K562 (cell line): Measurements from ENCODE around the gene RND1. TPM values are rescaled to one million over a fixed set of nuclear protein-coding genes. Genes with fewer than 3 reads are reported as not detected.

ENCODE experiments used
- COPS2 ChIP-seq: fragments of 450-650 bp; conservative IDR thresholded peaks from 2 replicates; pipeline ENCODE4 v1.6.1; 2016; ENCODE audit warnings: mild to moderate bottlenecking, moderate library complexity
- ETS2 ChIP-seq: IDR thresholded peaks from 2 replicates; pipeline ENCODE4 v1.6.1; 2016; ENCODE audit warnings: borderline replicate concordance, missing genetic modification characterization, mild to moderate bottlenecking, moderate library complexity, missing compliant biosample characterization; ENCODE audit not compliant: poor library complexity, severe bottlenecking
- FUS ChIP-seq: fragments of 200-400 bp; formaldehyde crosslinking; optimal IDR thresholded peaks from 2 replicates; pipeline ENCODE3; 2017; ENCODE audit warnings: low read depth, low read length
- ILF3 ChIP-seq: fragments of 450-650 bp; IDR thresholded peaks from 2 replicates; pipeline ENCODE4 v1.6.1; 2018; ENCODE audit warnings: antibody characterized with exemption, mild to moderate bottlenecking, moderate library complexity, borderline replicate concordance
- MAZ ChIP-seq, 2 experiments: fragments of 450-650 bp in 1 of 2; sonication (generic) in 1 of 2; formaldehyde crosslinking; IDR thresholded peaks in 1 of 2; conservative IDR thresholded peaks in 1 of 2; 2 replicates each; pipeline versions ENCODE4 v1.4.0 to v1.5.0; 2020; ENCODE audit warnings: mild to moderate bottlenecking in 1 of 2, missing genetic modification reagents in 1 of 2
- MCM2 ChIP-seq: fragments of 450-650 bp; IDR thresholded peaks from 2 replicates; pipeline ENCODE4 v1.6.1; 2017; ENCODE audit warnings: low read depth, mild to moderate bottlenecking
- MEF2A ChIP-seq: IDR thresholded peaks from 2 replicates; pipeline ENCODE4 v1.6.1; 2011; ENCODE audit warnings: low read depth, mild to moderate bottlenecking, low read length, moderate library complexity; ENCODE audit not compliant: control insufficient read depth
- MEIS2 ChIP-seq: fragments of 450-650 bp; IDR thresholded peaks from 2 replicates; pipeline ENCODE4 v1.6.1; 2014; ENCODE audit warnings: mild to moderate bottlenecking; ENCODE audit not compliant: partially characterized antibody
- NFE2 ChIP-seq: IDR thresholded peaks from 2 replicates; pipeline ENCODE4 v1.6.1; 2014; ENCODE audit warnings: antibody characterized with exemption, low read depth
- NR2C1 ChIP-seq, 2 experiments: fragments of 450-650 bp; IDR thresholded peaks; 2 replicates each; pipeline ENCODE4 v1.6.1; 2017; ENCODE audit warnings: mild to moderate bottlenecking in 2 of 2, antibody characterized with exemption in 1 of 2, inconsistent platforms in 1 of 2, missing compliant biosample characterization in 1 of 2, missing genetic modification characterization in 1 of 2
- SIRT6 ChIP-seq: IDR thresholded peaks from one replicate; pipeline ENCODE4 v1.6.1; 2012; ENCODE audit warnings: low read depth, mild to moderate bottlenecking, control low read depth, inconsistent platforms, low read length, moderate library complexity
- SMARCC2 ChIP-seq: fragments of 450-650 bp; IDR thresholded peaks from 2 replicates; pipeline ENCODE4 v1.6.1; 2017; ENCODE audit warnings: antibody characterized with exemption, moderate library complexity, mild to moderate bottlenecking, low read depth
- ZNF140 ChIP-seq: fragments of 250-450 bp; sonication (Bioruptor Pico); IDR thresholded peaks from 2 replicates; pipeline ENCODE4 v1.8.0; 2021; ENCODE audit warnings: moderate library complexity, mild to moderate bottlenecking, inconsistent platforms
- ZNF263 ChIP-seq: sonication (generic); formaldehyde crosslinking; IDR thresholded peaks from 2 replicates; pipeline ENCODE4 v1.8.0; 2022; ENCODE audit warnings: mild to moderate bottlenecking, missing genetic modification reagents, borderline replicate concordance
- ZNF668 ChIP-seq: fragments of 250-450 bp; sonication (Bioruptor Pico); IDR thresholded peaks from 2 replicates; pipeline ENCODE4 v1.8.0; 2022; ENCODE audit warnings: mild to moderate bottlenecking, inconsistent platforms
- polyA plus RNA-seq, 8 experiments: library from polyadenylated mRNA; depleted of rRNA in 4 of 8; stranded (reverse) in 5 of 8; unstranded in 3 of 8; fragments of >200 nt; fragmentation: Nextera tagmentation in 2 of 8; fragmentation: Illumina TruSeq in 1 of 8; extraction: Ambion mirVana in 2 of 8; extraction: Trizol in 1 of 8; gene quantifications; 2 replicates each; pipeline versions ENCODE4 v1.2.1 to v1.2.3, GENCODE V29; 2011 to 2014; ENCODE audit warnings: inconsistent platforms in 1 of 8, missing spikeins in 1 of 8
- total RNA-seq, 7 experiments: library from RNA; depleted of rRNA in 6 of 7; stranded (reverse); fragments of >200 nt in 6 of 7; fragmentation: Illumina TruSeq in 2 of 7; extraction: Trizol in 2 of 7; gene quantifications; 2 replicates each; pipeline versions ENCODE4 v1.2.1 to v1.2.3, GENCODE V29; 2011 to 2021; ENCODE audit warnings: low replicate concordance in 1 of 7
- TF ChIP-seq, protein P1 (sequence below), 2 experiments: IDR thresholded peaks; 2 replicates each; pipeline ENCODE4 v1.6.1; 2011; ENCODE audit warnings: borderline replicate concordance in 1 of 2, control low read depth in 1 of 2, low read depth in 1 of 2, low read length in 1 of 2, mild to moderate bottlenecking in 1 of 2, mixed read lengths in 1 of 2, moderate library complexity in 1 of 2; ENCODE audit not compliant: insufficient read depth in 1 of 2, insufficient read length in 1 of 2, poor library complexity in 1 of 2, severe bottlenecking in 1 of 2; ENCODE audit errors: extremely low read depth in 1 of 2
- TF ChIP-seq, protein P2 (sequence below): IDR thresholded peaks from 3 replicates; pipeline ENCODE4 v1.6.1; 2011; ENCODE audit warnings: borderline replicate concordance, mild to moderate bottlenecking; ENCODE audit not compliant: insufficient read length, insufficient read depth
- TF ChIP-seq, protein P3 (sequence below): sonication (generic); formaldehyde crosslinking; IDR thresholded peaks from 2 replicates; pipeline ENCODE4 v1.9.0; 2022; ENCODE audit warnings: mild to moderate bottlenecking, missing genetic modification reagents
- TF ChIP-seq, protein P4 (sequence below), 3 experiments: fragments of 200-800 bp in 1 of 3; fragments of 250-450 bp in 1 of 3; fragments of 450-650 bp in 1 of 3; sonication (Bioruptor Pico) in 1 of 3; sonication (Bioruptor generic) in 1 of 3; formaldehyde crosslinking in 1 of 3; IDR thresholded peaks; 2 replicates each; pipeline versions ENCODE4 v1.6.1 to v1.8.0; 2016 to 2022; ENCODE audit warnings: mild to moderate bottlenecking in 2 of 3, missing genetic modification characterization in 2 of 3, missing compliant biosample characterization in 1 of 3, moderate library complexity in 1 of 3

RND1 gene
- total and polyA plus RNA-seq, 9 of the 15 experiments (the other 6 are each of a cell fraction or from before 2014, with no cell fraction given) = 0.18 to 0.78 (median 0.58) TPM; not detected in 2

DNA sequence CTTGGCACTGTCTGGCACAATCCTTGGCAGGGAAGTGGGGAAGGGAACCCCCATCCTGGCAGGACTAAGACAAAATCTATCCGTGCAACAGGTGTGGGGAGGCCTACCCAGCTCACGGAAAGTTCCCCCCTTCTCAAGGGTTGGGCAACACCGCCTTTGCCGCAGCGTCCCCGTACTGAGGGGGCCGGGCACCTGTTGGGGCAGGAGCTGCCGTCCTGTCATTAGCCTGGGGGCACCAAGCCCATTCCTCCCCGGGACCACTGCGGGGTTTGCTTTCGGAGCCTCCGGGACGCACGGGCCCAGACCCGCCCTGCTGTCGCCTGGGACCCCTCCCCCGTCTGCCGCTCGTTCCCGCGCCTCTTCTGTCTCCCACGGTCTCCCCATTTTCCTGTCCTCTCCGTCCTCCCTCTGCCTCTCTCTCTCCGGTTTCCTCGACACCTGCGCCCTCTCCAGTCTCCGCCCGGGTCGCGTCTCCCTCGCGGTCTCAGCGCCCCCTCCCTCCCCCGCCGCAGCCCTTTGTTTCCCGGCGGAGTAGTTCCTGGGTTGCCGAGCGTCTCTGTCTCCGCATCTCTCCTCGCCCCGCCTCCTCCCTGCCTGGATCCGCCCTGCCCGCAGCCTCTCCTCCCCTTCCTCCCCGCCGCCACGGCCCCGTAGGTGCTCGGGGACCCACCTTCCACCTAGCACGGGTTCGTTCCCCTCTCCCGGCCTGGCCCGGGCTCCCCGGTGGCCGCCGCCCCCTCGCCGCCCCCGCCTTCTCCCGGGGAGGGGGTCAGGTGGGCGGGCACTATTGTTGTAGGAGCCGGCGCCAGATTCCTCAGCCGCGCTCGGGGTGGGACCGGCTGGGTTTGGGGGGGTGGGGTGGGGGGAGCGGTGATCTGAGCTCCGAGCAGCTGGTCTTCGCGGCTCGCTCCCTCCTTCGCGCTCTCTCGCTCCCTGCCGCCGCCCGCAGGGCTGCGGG, 47.5 kb downstream of the RND1 start, which contains the start of gene CACNB3 (continued):
- peak; percentile 66 to 75 for TF ChIP-seq MAZ (CRISPR knock-in tag; conservative IDR thresholded peaks at IDR 0.05 in 1 of 2, IDR thresholded peaks at IDR 0.05 in 1 of 2)
- no peak for TF ChIP-seq COPS2
- TF ChIP-seq MCM2 = no peak
- TF ChIP-seq MEF2A = no peak
- no peak for TF ChIP-seq SMARCC2
- TF ChIP-seq SIRT6 = no peak
- peak; percentile 94 for TF ChIP-seq ZNF263
- TF ChIP-seq MEIS2 = no peak
- TF ChIP-seq FUS = no peak
- TF ChIP-seq, protein P1, sequence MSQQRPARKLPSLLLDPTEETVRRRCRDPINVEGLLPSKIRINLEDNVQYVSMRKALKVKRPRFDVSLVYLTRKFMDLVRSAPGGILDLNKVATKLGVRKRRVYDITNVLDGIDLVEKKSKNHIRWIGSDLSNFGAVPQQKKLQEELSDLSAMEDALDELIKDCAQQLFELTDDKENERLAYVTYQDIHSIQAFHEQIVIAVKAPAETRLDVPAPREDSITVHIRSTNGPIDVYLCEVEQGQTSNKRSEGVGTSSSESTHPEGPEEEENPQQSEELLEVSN (IDR thresholded peaks at IDR 0.05; ENCODE audit: borderline replicate concordance in 1 of 2, extremely low read depth in 1 of 2, insufficient read depth in 1 of 2, insufficient read length in 1 of 2, low read depth in 1 of 2, low read length in 1 of 2, poor library complexity in 1 of 2, severe bottlenecking in 1 of 2) = peak in 1 of 2 experiments; percentile 5
- TF ChIP-seq ETS2 (tag) = no peak
- TF ChIP-seq NR2C1 (IDR thresholded peaks at IDR 0.05) = no peak
- no peak for TF ChIP-seq NR2C1 (tag; IDR thresholded peaks at IDR 0.05)
- TF ChIP-seq NFE2 = no peak
- TF ChIP-seq, protein P2, sequence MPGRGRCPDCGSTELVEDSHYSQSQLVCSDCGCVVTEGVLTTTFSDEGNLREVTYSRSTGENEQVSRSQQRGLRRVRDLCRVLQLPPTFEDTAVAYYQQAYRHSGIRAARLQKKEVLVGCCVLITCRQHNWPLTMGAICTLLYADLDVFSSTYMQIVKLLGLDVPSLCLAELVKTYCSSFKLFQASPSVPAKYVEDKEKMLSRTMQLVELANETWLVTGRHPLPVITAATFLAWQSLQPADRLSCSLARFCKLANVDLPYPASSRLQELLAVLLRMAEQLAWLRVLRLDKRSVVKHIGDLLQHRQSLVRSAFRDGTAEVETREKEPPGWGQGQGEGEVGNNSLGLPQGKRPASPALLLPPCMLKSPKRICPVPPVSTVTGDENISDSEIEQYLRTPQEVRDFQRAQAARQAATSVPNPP = no peak
- TF ChIP-seq, protein P3, sequence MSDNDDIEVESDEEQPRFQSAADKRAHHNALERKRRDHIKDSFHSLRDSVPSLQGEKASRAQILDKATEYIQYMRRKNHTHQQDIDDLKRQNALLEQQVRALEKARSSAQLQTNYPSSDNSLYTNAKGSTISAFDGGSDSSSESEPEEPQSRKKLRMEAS (CRISPR knock-in tag) = 0 out of 2 replicates have a peak, but pooled peaks have one; percentile 16
- no peak for TF ChIP-seq ILF3
- no peak for TF ChIP-seq ZNF668 (CRISPR knock-in tag)
- TF ChIP-seq, protein P4, sequence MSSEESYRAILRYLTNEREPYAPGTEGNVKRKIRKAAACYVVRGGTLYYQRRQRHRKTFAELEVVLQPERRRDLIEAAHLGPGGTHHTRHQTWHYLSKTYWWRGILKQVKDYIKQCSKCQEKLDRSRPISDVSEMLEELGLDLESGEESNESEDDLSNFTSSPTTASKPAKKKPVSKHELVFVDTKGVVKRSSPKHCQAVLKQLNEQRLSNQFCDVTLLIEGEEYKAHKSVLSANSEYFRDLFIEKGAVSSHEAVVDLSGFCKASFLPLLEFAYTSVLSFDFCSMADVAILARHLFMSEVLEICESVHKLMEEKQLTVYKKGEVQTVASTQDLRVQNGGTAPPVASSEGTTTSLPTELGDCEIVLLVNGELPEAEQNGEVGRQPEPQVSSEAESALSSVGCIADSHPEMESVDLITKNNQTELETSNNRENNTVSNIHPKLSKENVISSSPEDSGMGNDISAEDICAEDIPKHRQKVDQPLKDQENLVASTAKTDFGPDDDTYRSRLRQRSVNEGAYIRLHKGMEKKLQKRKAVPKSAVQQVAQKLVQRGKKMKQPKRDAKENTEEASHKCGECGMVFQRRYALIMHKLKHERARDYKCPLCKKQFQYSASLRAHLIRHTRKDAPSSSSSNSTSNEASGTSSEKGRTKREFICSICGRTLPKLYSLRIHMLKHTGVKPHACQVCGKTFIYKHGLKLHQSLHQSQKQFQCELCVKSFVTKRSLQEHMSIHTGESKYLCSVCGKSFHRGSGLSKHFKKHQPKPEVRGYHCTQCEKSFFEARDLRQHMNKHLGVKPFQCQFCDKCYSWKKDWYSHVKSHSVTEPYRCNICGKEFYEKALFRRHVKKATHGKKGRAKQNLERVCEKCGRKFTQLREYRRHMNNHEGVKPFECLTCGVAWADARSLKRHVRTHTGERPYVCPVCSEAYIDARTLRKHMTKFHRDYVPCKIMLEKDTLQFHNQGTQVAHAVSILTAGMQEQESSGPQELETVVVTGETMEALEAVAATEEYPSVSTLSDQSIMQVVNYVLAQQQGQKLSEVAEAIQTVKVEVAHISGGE (CRISPR knock-in tag; IDR thresholded peaks at IDR 0.05) = no peak
- no peak for TF ChIP-seq ZNF140 (CRISPR knock-in tag)
